NAMALWA (cell line): Measurements from ENCODE around the gene GSDMA.

Experiments used
- DNase-seq: peaks from one replicate; pipeline ENCODE4 v3.0.0-alpha.2; 2015; ENCODE audit warnings: low spot score

The GSDMA gene

GRCh38 chr17:40022497-40022896, 59.7 kb downstream of the GSDMA start:
- no peak for DNase-seq

DNA sequence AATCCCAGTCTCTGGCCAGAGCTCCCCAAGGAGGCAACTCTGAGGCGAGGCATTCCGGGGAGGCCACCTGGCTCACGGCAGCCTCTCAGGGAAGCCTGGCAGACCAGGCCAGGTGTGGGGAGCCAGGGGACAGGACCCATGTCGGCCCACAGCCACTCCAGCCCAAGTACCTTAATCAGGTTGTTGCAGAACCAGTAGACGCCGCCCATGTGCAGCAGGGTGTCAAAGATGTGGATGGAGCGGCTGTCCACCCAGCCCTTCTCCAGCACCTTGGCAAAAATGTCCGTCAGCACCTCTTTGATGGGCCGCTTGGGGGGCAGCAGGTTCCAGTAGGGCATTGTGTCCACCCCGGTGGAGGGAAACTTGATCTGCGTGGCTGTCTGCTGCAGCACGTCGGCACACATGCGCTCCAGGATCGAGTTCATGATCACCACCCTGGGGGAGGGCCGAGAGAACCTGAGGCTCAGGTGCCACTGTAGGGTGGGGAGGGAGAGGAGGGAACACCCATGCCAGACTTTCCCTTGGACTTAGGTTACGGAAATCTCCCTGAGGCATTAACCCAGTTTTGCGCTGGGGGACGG, 60.2 kb downstream of the GSDMA start:
- no peak for DNase-seq

GRCh38 chr17:40023590-40024292, 60.9 kb downstream of the GSDMA start:
- no peak for DNase-seq

DNA sequence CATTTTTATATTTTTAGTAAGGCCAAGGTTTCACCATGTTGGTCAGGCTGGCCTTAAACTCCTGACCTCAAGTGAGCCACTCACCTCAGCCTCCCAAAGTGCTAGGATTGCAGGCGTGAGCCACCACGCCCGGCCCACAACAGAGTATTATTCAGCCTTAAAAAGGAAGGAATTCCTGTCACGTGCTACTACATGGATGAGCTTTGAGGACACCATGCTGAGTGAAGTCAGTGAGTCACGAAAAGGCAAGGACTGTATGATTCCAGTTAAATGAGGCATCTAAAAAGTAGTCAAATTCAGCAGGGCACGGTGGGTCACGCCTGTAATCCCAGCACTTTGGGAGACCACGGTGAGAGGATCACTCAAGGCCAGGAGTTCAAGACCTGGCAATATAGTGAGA, 62.1 kb downstream of the GSDMA start:
- no peak for DNase-seq

DNA sequence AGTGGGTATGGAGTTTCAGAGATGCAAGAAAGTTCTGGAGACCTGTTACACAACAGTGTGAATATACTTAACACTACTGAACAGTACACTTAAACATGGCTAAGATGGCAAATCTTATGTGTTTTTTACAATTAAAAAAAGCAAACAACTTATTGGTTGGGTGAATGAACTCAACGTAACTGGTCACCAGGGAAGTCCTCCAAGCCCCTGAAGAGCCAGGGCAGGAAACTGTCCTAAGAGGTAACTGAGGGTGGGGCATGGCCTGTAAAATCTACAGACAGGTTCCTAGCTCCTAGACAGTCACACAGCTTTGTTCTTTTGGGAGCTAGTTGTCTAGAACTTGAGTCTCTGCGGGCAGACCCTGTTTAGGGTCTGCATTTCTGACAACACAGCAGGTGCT, 62.8 kb downstream of the GSDMA start:
- DNase-seq, result no peak

DNA sequence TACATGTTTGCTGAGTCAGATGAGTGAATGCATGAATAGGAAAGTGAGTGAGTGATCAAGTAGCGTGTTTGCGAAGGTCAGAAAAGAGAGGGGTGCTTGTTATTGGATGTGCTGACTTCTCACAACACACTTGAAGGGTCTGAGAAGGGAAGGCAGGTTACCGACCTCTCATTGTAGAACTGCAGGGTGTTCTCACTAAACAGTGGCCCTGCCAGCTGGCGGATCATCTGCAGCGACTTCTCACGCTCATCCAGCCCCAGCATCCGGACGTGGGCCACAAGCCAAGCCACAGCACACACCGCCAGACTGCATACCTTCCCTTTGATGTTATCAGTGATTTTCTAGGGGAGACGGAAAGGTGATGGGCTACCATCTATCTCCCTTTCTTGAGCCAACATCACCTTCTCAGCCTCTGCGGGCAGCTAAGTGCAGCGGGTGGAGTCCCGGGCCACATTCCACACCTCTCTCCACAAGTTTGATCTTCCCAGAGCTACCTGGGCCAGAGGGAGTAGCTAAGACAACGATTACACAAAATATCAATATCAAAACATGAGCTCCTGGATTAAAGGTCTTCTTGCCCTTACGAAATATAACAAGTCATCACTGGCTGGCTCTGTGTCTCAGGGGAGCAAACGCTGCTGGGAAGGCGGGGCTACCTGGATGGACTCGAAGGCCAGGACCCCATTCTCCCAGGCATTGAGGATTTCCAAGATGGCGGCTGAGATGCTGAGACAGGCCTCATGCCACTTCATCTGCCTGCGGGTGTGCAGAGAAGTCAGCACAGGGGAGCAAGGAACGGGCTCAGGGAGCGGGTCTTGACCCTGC, 63.4 kb downstream of the GSDMA start:
- no peak for DNase-seq

GRCh38 chr17:40026816-40027613, 64.2 kb downstream of the GSDMA start:
- peak; percentile 88 for DNase-seq
